Measurements from ENCODE around the gene ZBTB7C. TPM values are rescaled to one million over a fixed set of nuclear protein-coding genes. Genes with fewer than 3 reads are reported as not detected.

The ZBTB7C gene
- total RNA-seq, 1 experiment from 2014 or later: 0.33 TPM

DNA sequence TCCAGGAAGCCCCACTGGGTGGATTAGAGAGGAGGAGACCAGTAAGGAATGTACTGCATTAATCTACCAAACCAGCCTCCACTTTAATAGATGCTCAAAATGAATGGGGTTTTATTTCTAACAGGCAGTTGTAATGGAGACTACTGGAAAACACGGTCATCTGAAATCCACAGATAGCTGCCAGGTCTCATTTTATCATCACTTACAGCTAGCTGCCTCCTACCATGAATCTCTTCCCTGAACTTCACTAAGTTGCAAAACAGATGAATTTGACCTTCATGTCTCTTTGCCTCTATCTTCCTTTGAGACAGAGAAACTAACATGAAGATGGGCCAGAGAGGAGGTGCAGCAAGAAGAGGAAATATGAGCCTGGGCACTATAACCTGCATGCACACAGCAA is 21.9 kb downstream of the ZBTB7C start:
- no peaks in the 10 kb centered on the region for H3K79me2 ChIP-seq (ENCODE audit: insufficient read depth, low read length)
- no peak overlapping the region for H4K91ac ChIP-seq (ENCODE audit: insufficient read length, low read depth, low read length)
- H2BK20ac ChIP-seq (ENCODE audit: low read depth, low read length, poor library complexity, severe bottlenecking): no peak overlapping the region
- Mint-ChIP-seq H3K27me3 (ENCODE audit: low read depth) (peaks cover 21% of the 10 kb centered on the region), H3K36me3 (ENCODE audit: insufficient read depth in 1 of 3, low read depth in 3 of 3) (no peaks in the 10 kb centered on the region), H3K27ac (no peak overlapping the region), H3K4me3 (no peak overlapping the region), H3K4me1 (no peaks in the 10 kb centered on the region; a peak in 1 of 4 replicates), H3K9me3 (no peaks in the 10 kb centered on the region)
- no peak overlapping the region for H2BK15ac ChIP-seq (ENCODE audit: low read depth, low read length)
- H3K79me1 ChIP-seq (ENCODE audit: insufficient read depth, low read depth, low read length, poor library complexity, severe bottlenecking): no peaks in the 10 kb centered on the region
- no peak overlapping the region for H3K4me2 ChIP-seq (ENCODE audit: insufficient read depth, insufficient read length, low read length)
- no peak overlapping the region for H3K18ac ChIP-seq (ENCODE audit: insufficient read length, low read depth, low read length)
- H2BK5ac ChIP-seq (ENCODE audit: insufficient read length, low read length): no peak overlapping the region
- H3K9ac ChIP-seq (ENCODE audit: extremely low read depth, insufficient read length, low read length): no peak overlapping the region
- no peak for TF ChIP-seq CTCF (conservative IDR thresholded peaks at IDR 0.05)
- no peak overlapping the region for H4K8ac ChIP-seq (replicated peaks; ENCODE audit: insufficient read length, low read depth, low read length)
- H3T11ph ChIP-seq (ENCODE audit: low read length): no peak overlapping the region
- no peak overlapping the region for H3K27ac ChIP-seq (ENCODE audit: insufficient read length, low read depth, low read length)
- no CpG with 5 or more reads among the region's 1 CpG for WGBS (ENCODE audit: extremely low coverage, insufficient read length, low lambda C conversion rate)
- peak; percentile 8 for DNase-seq
- H2BK120ac ChIP-seq (ENCODE audit: low read depth, low read length, poor library complexity, severe bottlenecking): no peak overlapping the region
- H4K20me1 ChIP-seq (ENCODE audit: control insufficient read depth, insufficient read depth, insufficient read length): no peaks in the 10 kb centered on the region
- no peak overlapping the region for H3K4ac ChIP-seq (ENCODE audit: low read depth, low read length)
- H4K5ac ChIP-seq (ENCODE audit: insufficient read length, low read depth, low read length): no peak overlapping the region
- no peaks in the 10 kb centered on the region for H3K9me3 ChIP-seq (ENCODE audit: control insufficient read depth, low read depth, low read length)
- no peak overlapping the region for H3K23ac ChIP-seq (ENCODE audit: insufficient read length, low read depth, low read length)
- H3K14ac ChIP-seq (ENCODE audit: insufficient read depth, low read length): no peak overlapping the region
- H3K4me1 ChIP-seq (ENCODE audit: insufficient read depth, low read length): no peaks in the 10 kb centered on the region
- H2BK12ac ChIP-seq (ENCODE audit: insufficient read length, low read depth, low read length): no peak overlapping the region
- H2AK5ac ChIP-seq (ENCODE audit: insufficient read length, low read length): no peak overlapping the region
- no peaks in the 10 kb centered on the region for H3K27me3 ChIP-seq (ENCODE audit: insufficient read depth, low read length)
- H2AFZ ChIP-seq (ENCODE audit: low read length): no peak overlapping the region
- no peak overlapping the region for H3K56ac ChIP-seq (ENCODE audit: insufficient read length, low read depth, low read length)
- H3K23me2 ChIP-seq (ENCODE audit: insufficient read length, low read depth, low read length, poor library complexity, severe bottlenecking): no peaks in the 10 kb centered on the region

Measured in H9 (cell line).